Measurements from ENCODE around the gene TMEM100.

DNA sequence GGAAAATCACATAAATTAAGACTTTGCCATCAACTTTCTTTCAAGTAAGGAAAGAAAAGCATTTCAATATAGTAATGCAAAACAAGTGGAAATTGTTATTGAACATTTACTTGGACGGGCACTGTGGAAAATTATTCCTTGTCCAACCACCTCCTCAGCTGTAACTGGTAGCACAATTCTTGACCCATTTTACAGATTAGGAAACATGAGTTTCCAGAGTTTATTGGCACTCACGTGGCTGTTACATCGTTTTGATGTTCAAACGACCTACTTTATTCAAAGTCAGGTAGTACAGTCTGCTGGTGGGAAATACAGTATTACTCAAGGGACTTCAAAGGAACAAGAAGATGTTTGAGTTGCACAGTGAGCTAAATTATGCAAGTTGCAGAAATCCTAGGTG lies 27.3 kb upstream of the TMEM100 start:
- no peak for TF ChIP-seq EZH2 (IDR thresholded peaks at IDR 0.05; ENCODE audit: low read depth)
- TF ChIP-seq, protein P1, sequence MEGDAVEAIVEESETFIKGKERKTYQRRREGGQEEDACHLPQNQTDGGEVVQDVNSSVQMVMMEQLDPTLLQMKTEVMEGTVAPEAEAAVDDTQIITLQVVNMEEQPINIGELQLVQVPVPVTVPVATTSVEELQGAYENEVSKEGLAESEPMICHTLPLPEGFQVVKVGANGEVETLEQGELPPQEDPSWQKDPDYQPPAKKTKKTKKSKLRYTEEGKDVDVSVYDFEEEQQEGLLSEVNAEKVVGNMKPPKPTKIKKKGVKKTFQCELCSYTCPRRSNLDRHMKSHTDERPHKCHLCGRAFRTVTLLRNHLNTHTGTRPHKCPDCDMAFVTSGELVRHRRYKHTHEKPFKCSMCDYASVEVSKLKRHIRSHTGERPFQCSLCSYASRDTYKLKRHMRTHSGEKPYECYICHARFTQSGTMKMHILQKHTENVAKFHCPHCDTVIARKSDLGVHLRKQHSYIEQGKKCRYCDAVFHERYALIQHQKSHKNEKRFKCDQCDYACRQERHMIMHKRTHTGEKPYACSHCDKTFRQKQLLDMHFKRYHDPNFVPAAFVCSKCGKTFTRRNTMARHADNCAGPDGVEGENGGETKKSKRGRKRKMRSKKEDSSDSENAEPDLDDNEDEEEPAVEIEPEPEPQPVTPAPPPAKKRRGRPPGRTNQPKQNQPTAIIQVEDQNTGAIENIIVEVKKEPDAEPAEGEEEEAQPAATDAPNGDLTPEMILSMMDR (conservative IDR thresholded peaks at IDR 0.05) = no peak
